IMR-90 (cell line): Measurements from ENCODE around the gene RNF224. TPM values are rescaled to one million over a fixed set of nuclear protein-coding genes. Genes with fewer than 3 reads are reported as not detected.
A peak's percentile ranks its signal among the peaks of the same experiment; 100 is the strongest.

Experiments
- ATAC-seq: fragments of 200-7000 bp; cut with Tn5 transposase; 2 replicates; pipeline ENCODE4 v1.9.1; 2020; ENCODE audit warnings: low read depth, mild to moderate bottlenecking, moderate library complexity
- BruUV-seq: library from RNA; stranded (reverse); fragments of 400-500 nt; replicated peaks from 2 replicates; lab custom pipeline; 2021; lab: Mats Ljungman, UMichigan
- CTCF ChIA-PET: fragments of 300-600 bp; formaldehyde crosslinking; extraction: SDS; loops from one replicate; lab custom pipeline; 2021; ENCODE audit warnings: antibody characterized with exemption; lab: Yijun Ruan, JAX
- POLR2A ChIA-PET: fragments of 300-600 bp; sonication (Branson Sonifier 250); formaldehyde crosslinking; loops from one replicate; lab custom pipeline; 2022; ENCODE audit warnings: antibody characterized with exemption; ENCODE audit not compliant: unreplicated experiment; lab: Charles Lee
- DNase-seq: peaks from one replicate; pipeline ENCODE4 v3.0.0; 2013
- H2AFZ ChIP-seq: replicated peaks from 2 replicates; pipeline ENCODE3; 2013; ENCODE audit warnings: low read length, mild to moderate bottlenecking; ENCODE audit not compliant: poor library complexity
- H2AK5ac ChIP-seq: 2 replicates; pipeline ENCODE4 v1.6.1; 2013; ENCODE audit warnings: low read depth, low read length, inconsistent platforms
- H2AK9ac ChIP-seq: replicated peaks from 2 replicates; pipeline ENCODE3; 2013; ENCODE audit warnings: mild to moderate bottlenecking, low read depth, low read length, moderate library complexity; ENCODE audit not compliant: poor library complexity
- H2BK120ac ChIP-seq: 2 replicates; pipeline ENCODE4 v1.6.1; 2013; ENCODE audit warnings: low read depth, low read length, inconsistent platforms
- H2BK15ac ChIP-seq: 3 replicates; pipeline ENCODE4 v1.6.1; 2013; ENCODE audit warnings: low read depth, low read length, inconsistent platforms
- H2BK20ac ChIP-seq: 2 replicates; pipeline ENCODE4 v1.6.1; 2013; ENCODE audit warnings: low read depth, mild to moderate bottlenecking, inconsistent platforms, low read length, moderate library complexity
- H2BK5ac ChIP-seq: 2 replicates; pipeline ENCODE4 v1.6.1; 2013; ENCODE audit warnings: mild to moderate bottlenecking, low read depth, low read length, inconsistent platforms; ENCODE audit not compliant: poor library complexity, severe bottlenecking
- H3K14ac ChIP-seq: replicated peaks from 2 replicates; pipeline ENCODE4 v1.6.1; 2013; ENCODE audit warnings: low read depth, low read length, inconsistent platforms
- H3K18ac ChIP-seq: 2 replicates; pipeline ENCODE4 v1.6.1; 2013; ENCODE audit warnings: low read depth, low read length, control low read depth
- H3K23ac ChIP-seq: 2 replicates; pipeline ENCODE4 v1.6.1; 2013; ENCODE audit warnings: low read depth, low read length, inconsistent platforms
- H3K27ac ChIP-seq: 2 replicates; pipeline ENCODE4 v1.5.1; 2013; ENCODE audit warnings: mild to moderate bottlenecking, control low read depth, low read length; ENCODE audit not compliant: insufficient read depth
- H3K27me3 ChIP-seq: 2 replicates; pipeline ENCODE4 v1.6.1; 2013; ENCODE audit warnings: low read length; ENCODE audit not compliant: control insufficient read depth, insufficient read depth
- H3K36me3 ChIP-seq: 2 replicates; pipeline ENCODE4 v1.6.1; 2013; ENCODE audit warnings: low read length, mixed read lengths; ENCODE audit not compliant: control insufficient read depth, insufficient read depth
- H3K4ac ChIP-seq: 2 replicates; pipeline ENCODE4 v1.6.1; 2013; ENCODE audit warnings: low read depth, low read length, inconsistent platforms
- H3K4me1 ChIP-seq: 2 replicates; pipeline ENCODE4 v1.6.1; 2013; ENCODE audit warnings: low read length, mixed read lengths; ENCODE audit not compliant: control insufficient read depth, insufficient read depth
- H3K4me2 ChIP-seq: 2 replicates; pipeline ENCODE4 v1.6.1; 2013; ENCODE audit warnings: low read depth, mild to moderate bottlenecking, control low read depth, low read length, moderate library complexity
- H3K4me3 ChIP-seq: 2 replicates; pipeline ENCODE4 v1.5.1; 2013; ENCODE audit warnings: low read depth, mild to moderate bottlenecking, control low read depth, low read length, moderate library complexity; ENCODE audit not compliant: insufficient read depth
- H3K56ac ChIP-seq: 2 replicates; pipeline ENCODE4 v1.6.1; 2013; ENCODE audit warnings: low read length, inconsistent platforms; ENCODE audit not compliant: insufficient read depth; ENCODE audit errors: extremely low read depth
- H3K79me1 ChIP-seq, 2 experiments: 2 replicates each; pipeline ENCODE4 v1.6.1; 2013; ENCODE audit warnings: low read length in 2 of 2, inconsistent platforms in 1 of 2, low read depth in 1 of 2
- H3K9ac ChIP-seq: 2 replicates; pipeline ENCODE4 v1.6.1; 2013; ENCODE audit warnings: low read depth, low read length, control low read depth
- H3K9me1 ChIP-seq: 2 replicates; pipeline ENCODE4 v1.6.1; 2013; ENCODE audit warnings: low read length, inconsistent platforms; ENCODE audit not compliant: insufficient read depth
- H3K9me3 ChIP-seq: 2 replicates; pipeline ENCODE4 v1.6.1; 2013; ENCODE audit warnings: low read length; ENCODE audit not compliant: control insufficient read depth, insufficient read depth
- H4K20me1 ChIP-seq: 2 replicates; pipeline ENCODE4 v1.6.1; 2013; ENCODE audit warnings: low read length, inconsistent platforms; ENCODE audit not compliant: insufficient read depth
- H4K5ac ChIP-seq: 2 replicates; pipeline ENCODE4 v1.6.1; 2013; ENCODE audit warnings: mild to moderate bottlenecking, low read depth, low read length, control low read depth
- H4K8ac ChIP-seq, 2 experiments: 2 replicates each; pipeline ENCODE4 v1.6.1; 2013; ENCODE audit warnings: low read depth in 2 of 2, low read length in 2 of 2, control low read depth in 1 of 2, inconsistent platforms in 1 of 2
- H4K91ac ChIP-seq: 2 replicates; pipeline ENCODE4 v1.6.1; 2013; ENCODE audit warnings: low read depth, low read length, inconsistent platforms; ENCODE audit not compliant: insufficient read depth
- CEBPB ChIP-seq: IDR thresholded peaks from 2 replicates; pipeline ENCODE4 v1.6.1; 2012; ENCODE audit warnings: low read depth, low read length, improper control_type of control experiment
- CHD1 ChIP-seq: IDR thresholded peaks from 2 replicates; pipeline ENCODE4 v1.6.1; 2012; ENCODE audit warnings: low read depth, low read length, improper control_type of control experiment
- CTCF ChIP-seq: conservative IDR thresholded peaks from 2 replicates; pipeline ENCODE4 v1.5.1; 2012; ENCODE audit warnings: mild to moderate bottlenecking, low read depth, low read length, improper control_type of control experiment
- ELK1 ChIP-seq: fragments of 150-350 bp; IDR thresholded peaks from 2 replicates; pipeline ENCODE4 v1.6.1; 2016; ENCODE audit warnings: low read depth, mild to moderate bottlenecking, low read length, moderate library complexity, borderline replicate concordance
- FOS ChIP-seq: fragments of 150-350 bp; IDR thresholded peaks from 2 replicates; pipeline ENCODE4 v1.6.1; 2016; ENCODE audit warnings: low read depth, low read length
- MAFK ChIP-seq: IDR thresholded peaks from 2 replicates; pipeline ENCODE4 v1.6.1; 2012; ENCODE audit warnings: low read depth, low read length, improper control_type of control experiment
- MAZ ChIP-seq: IDR thresholded peaks from 2 replicates; pipeline ENCODE4 v1.6.1; 2012; ENCODE audit warnings: low read depth, mild to moderate bottlenecking, low read length, improper control_type of control experiment, moderate library complexity, borderline replicate concordance
- MXI1 ChIP-seq: IDR thresholded peaks from 2 replicates; pipeline ENCODE4 v1.6.1; 2012; ENCODE audit warnings: low read depth, mild to moderate bottlenecking, low read length, moderate library complexity, borderline replicate concordance
- NFE2L2 ChIP-seq: fragments of 150-350 bp; IDR thresholded peaks from 2 replicates; pipeline ENCODE4 v1.6.1; 2016; ENCODE audit warnings: low read depth, mild to moderate bottlenecking, low read length
- POLR2A ChIP-seq: IDR thresholded peaks from 2 replicates; pipeline ENCODE4 v1.6.1; 2012; ENCODE audit warnings: mild to moderate bottlenecking, low read depth, low read length
- RAD21 ChIP-seq: IDR thresholded peaks from 2 replicates; pipeline ENCODE4 v1.6.1; 2012; ENCODE audit warnings: low read length, improper control_type of control experiment
- RCOR1 ChIP-seq: IDR thresholded peaks from 2 replicates; pipeline ENCODE4 v1.6.1; 2012; ENCODE audit warnings: mild to moderate bottlenecking, low read length, improper control_type of control experiment; ENCODE audit not compliant: insufficient replicate concordance
- RFX5 ChIP-seq: IDR thresholded peaks from 2 replicates; pipeline ENCODE4 v1.8.0; 2012; ENCODE audit warnings: low read depth, mild to moderate bottlenecking, low read length, moderate library complexity
- SMC3 ChIP-seq: fragments of 150-350 bp; IDR thresholded peaks from 2 replicates; pipeline ENCODE4 v1.6.1; 2016; ENCODE audit warnings: low read depth, mild to moderate bottlenecking, antibody characterized with exemption, low read length, moderate library complexity
- USF2 ChIP-seq: fragments of 150-350 bp; IDR thresholded peaks from 2 replicates; pipeline ENCODE4 v1.6.1; 2017; ENCODE audit warnings: mild to moderate bottlenecking, antibody characterized with exemption, low read length, low read depth
- WGBS, 2 experiments: methylation state at CpG; one replicate each; pipeline versions ENCODE4 v1.1.5 to v1.1.7; 2013; ENCODE audit warnings: missing lambda C conversion rate in 2 of 2; ENCODE audit not compliant: insufficient read length in 1 of 2; ENCODE audit errors: extremely low coverage in 2 of 2; 5-methylcytosine and 5-hydroxymethylcytosine counted together
- dilution Hi-C: fragments of 300-500 bp; cut with HindIII; formaldehyde crosslinking; loops from one replicate; pipeline ENCODE4 v1.14.3; 2018; ENCODE audit warnings: low sequenced_read_pairs; ENCODE audit not compliant: unreplicated experiment
- in situ Hi-C: fragments of 300-500 bp; cut with MboI; formaldehyde crosslinking; loops from 3 replicates; pipeline ENCODE4 v1.14.3; 2019; ENCODE audit warnings: low sequenced_read_pairs, inconsistent platforms, mixed read lengths
- intact Hi-C: fragments of 100-400 bp; cut with micrococcal nuclease; formaldehyde crosslinking; loops from 2 replicates; pipeline ENCODE4 v1.10.0; 2022
- polyA plus RNA-seq, 3 experiments: library from polyadenylated mRNA; depleted of rRNA; stranded (reverse); fragments of >200 nt; gene quantifications; 2 replicates each; pipeline ENCODE4 v1.2.3, GENCODE V29; 2012; ENCODE audit warnings: low replicate concordance in 1 of 3
- total RNA-seq: library from RNA; depleted of rRNA; stranded (reverse); fragments of >200 nt; gene quantifications from 2 replicates; pipeline ENCODE4 v1.2.3, GENCODE V29; 2012

The RNF224 gene
- total and polyA plus RNA-seq, 2 of the 4 experiments (the other 2 are of a cell fraction) = not detected

- CTCF ChIA-PET = no interaction called here
- H2BK20ac ChIP-seq = no peak overlapping the region
- H3K9me3 ChIP-seq = no peaks in the 10 kb centered on the region
- no peak overlapping the region for H3K9ac ChIP-seq
- no peak overlapping the region for H3K23ac ChIP-seq
- H2AK5ac ChIP-seq = no peak overlapping the region
- no peak overlapping the region for H4K8ac ChIP-seq
- no peak overlapping the region for H3K4me2 ChIP-seq
- H3K27ac ChIP-seq = no peak overlapping the region
- H2BK5ac ChIP-seq = no peak overlapping the region
- H3K56ac ChIP-seq = no peak overlapping the region
- peaks cover 6% of the 10 kb centered on the region for H3K4me1 ChIP-seq
- H3K4me3 ChIP-seq = no peak overlapping the region
- 71% methylated on average over 7 of the region's 18 CpGs; no CpG with 5 or more reads in 1 of the 2 experiments for WGBS, 2 experiments
- no peak overlapping the region for H3K14ac ChIP-seq
- no TSS peak for BruUV-seq
- H3K18ac ChIP-seq = no peak overlapping the region
- H2AFZ ChIP-seq = peak overlapping the region; percentile 56
- H4K91ac ChIP-seq = no peak overlapping the region
- H3K79me1 ChIP-seq = peaks cover 4 to 9% of the 10 kb centered on the region in 2 experiments; a peak in 3 of 4 replicates
- no peak overlapping the region for H4K5ac ChIP-seq
- DNase-seq (no peak), ATAC-seq (no peak)
- dilution Hi-C loops = no loop called here
- no peaks in the 10 kb centered on the region for H3K9me1 ChIP-seq
- H3K36me3 ChIP-seq = no peaks in the 10 kb centered on the region
- peak overlapping the region; percentile 72 for H2AK9ac ChIP-seq
- no peak overlapping the region for H3K4ac ChIP-seq
- H2BK15ac ChIP-seq = no peak overlapping the region
- no peaks in the 10 kb centered on the region for H4K20me1 ChIP-seq
- H3K27me3 ChIP-seq = no peaks in the 10 kb centered on the region
- POLR2A ChIA-PET = no interaction called here
- intact Hi-C loops = no loop called here
- H2BK120ac ChIP-seq = no peak overlapping the region
- in situ Hi-C loops = no loop called here
- TF ChIP-seq ELK1 = no peak
- no peak for TF ChIP-seq CEBPB
- TF ChIP-seq RAD21 = no peak
- TF ChIP-seq RFX5 = no peak
- TF ChIP-seq MAFK = no peak
- TF ChIP-seq CTCF = no peak
- TF ChIP-seq POLR2A = no peak
- no peak for TF ChIP-seq MAZ
- no peak for TF ChIP-seq FOS
- no peak for TF ChIP-seq MXI1
- TF ChIP-seq NFE2L2 = no peak
- no peak for TF ChIP-seq SMC3
- no peak for TF ChIP-seq CHD1
- no peak for TF ChIP-seq USF2
- no peak for TF ChIP-seq RCOR1
Observed at GRCh38 chr9:137250329-137251193, 23.3 kb downstream of the RNF224 start.
